Non-pigmented ciliary epithelial cell (primary cell): Measurements from ENCODE around the gene RAB19.
"Not testable (repeated sequence)": the region's sequence is repeated elsewhere in the genome, so short reads cannot be mapped to it uniquely, and the experiment has no call there.

Source experiments
- DNase-seq: peaks from one replicate; pipeline ENCODE4 v3.0.0-alpha.2; 2010; ENCODE audit warnings: low read depth

Gene RAB19

GRCh38 chr7:140402178-140402835, 1.6 kb upstream of the RAB19 start:
- DNase-seq, result no peak

GRCh38 chr7:140404565-140405065, 757 bp downstream of the RAB19 start:
- no peak for DNase-seq

GRCh38 chr7:140415361-140415760, 11.5 kb downstream of the RAB19 start:
- no peak for DNase-seq

- DNase-seq, result not testable (repeated sequence)
Measured at GRCh38 chr7:140415816-140416215, 12.0 kb downstream of the RAB19 start.

- DNase-seq, result no peak
Measured at GRCh38 chr7:140416560-140416959, 12.7 kb downstream of the RAB19 start.

- DNase-seq, result no peak
Measured at GRCh38 chr7:140417456-140418155, 13.7 kb downstream of the RAB19 start.

- DNase-seq, result not testable (repeated sequence)
Measured at GRCh38 chr7:140418156-140418472, 14.3 kb downstream of the RAB19 start.

- no peak for DNase-seq
Measured at GRCh38 chr7:140418653-140419052, 14.8 kb downstream of the RAB19 start.

- DNase-seq, result no peak
Measured at GRCh38 chr7:140421521-140421920, 17.7 kb downstream of the RAB19 start.

GRCh38 chr7:140423501-140423900, 19.6 kb downstream of the RAB19 start:
- no peak for DNase-seq

GRCh38 chr7:140425718-140426117, 21.9 kb downstream of the RAB19 start:
- no peak for DNase-seq

- DNase-seq, result no peak
Measured at GRCh38 chr7:140426130-140426529, 22.3 kb downstream of the RAB19 start.

- no peak for DNase-seq
Measured at GRCh38 chr7:140433396-140433795, 29.5 kb downstream of the RAB19 start.

- DNase-seq, result no peak
Measured at GRCh38 chr7:140435252-140435895, 31.5 kb downstream of the RAB19 start.

- DNase-seq, result no peak
Measured at GRCh38 chr7:140439359-140439758, 35.5 kb downstream of the RAB19 start.

GRCh38 chr7:140440593-140440992, 36.7 kb downstream of the RAB19 start:
- DNase-seq, result no peak

- no peak for DNase-seq
Measured at GRCh38 chr7:140441519-140441918, 37.7 kb downstream of the RAB19 start.

- DNase-seq, result no peak
Measured at GRCh38 chr7:140446467-140446866, 42.6 kb downstream of the RAB19 start.

GRCh38 chr7:140447841-140448240, 44.0 kb downstream of the RAB19 start:
- no peak for DNase-seq

- no peak for DNase-seq
Measured at GRCh38 chr7:140448781-140449480, 45.1 kb downstream of the RAB19 start.

GRCh38 chr7:140451716-140452115, 47.9 kb downstream of the RAB19 start:
- DNase-seq, result no peak

GRCh38 chr7:140453273-140453672, 49.4 kb downstream of the RAB19 start:
- DNase-seq, result no peak
